ENCODE results near the gene PHACTR3. TPM values are rescaled to one million over a fixed set of nuclear protein-coding genes. Genes with fewer than 3 reads are reported as not detected.

PHACTR3 gene
- total and polyA plus RNA-seq, 2 of the 8 experiments (the other 6 are each of a cell fraction or from before 2014, with no cell fraction given) = 0.05 to 0.13 TPM

- TF ChIP-seq CHD7 (IDR thresholded peaks at IDR 0.05; ENCODE audit: insufficient replicate concordance, low read length) (no peak), EGR1 (IDR thresholded peaks at IDR 0.05; ENCODE audit: borderline replicate concordance, low read depth, low read length) (no peak), SP1 (IDR thresholded peaks at IDR 0.05; ENCODE audit: low read depth, low read length) (no peak)
These were observed 62.2 kb downstream of the PHACTR3 start (continued) for GRCh38 chr20:59666586-59666985.
